SK-N-SH (cell line): ENCODE measurements around the gene ITGA2B. TPM values are rescaled to one million over a fixed set of nuclear protein-coding genes. Genes with fewer than 3 reads are reported as not detected.
A peak's percentile ranks its signal among the peaks of the same experiment; 100 is the strongest.

Source experiments
- CTCF ChIA-PET: fragments of 300-600, 350-600 bp; formaldehyde crosslinking; extraction: SDS; loops from one replicate; lab custom pipeline; 2021; lab: Yijun Ruan, JAX
- POLR2A ChIA-PET: fragments of 350-600 bp; sonication (Branson Sonifier 250); formaldehyde crosslinking; extraction: SDS; loops from one replicate; lab custom pipeline; 2020; ENCODE audit warnings: antibody characterized with exemption, inconsistent platforms; lab: Yijun Ruan, JAX
- DNase-seq: peaks from one replicate; pipeline ENCODE4 v3.0.0; 2012
- H2AFZ ChIP-seq: fragments of 200-600 bp; sonication (generic); 2 replicates; pipeline ENCODE4 v1.8.1; 2016; ENCODE audit warnings: antibody characterized with exemption, mild to moderate bottlenecking, low read depth
- H3F3A ChIP-seq: fragments of 200-600 bp; sonication (generic); replicated peaks from 2 replicates; pipeline ENCODE3; 2016; ENCODE audit warnings: antibody characterized with exemption, mild to moderate bottlenecking; ENCODE audit not compliant: insufficient read depth
- H3K27ac ChIP-seq, 2 experiments: fragments of 200-500 bp in 1 of 2; fragments of 200-600 bp in 1 of 2; sonication (Bioruptor generic) in 1 of 2; sonication (generic), shearing (Covaris generic) in 1 of 2; 2 replicates each; pipeline versions ENCODE4 v1.5.1 to v1.6.1; 2014 to 2016; ENCODE audit warnings: low read depth in 2 of 2, inconsistent platforms in 1 of 2, low read length in 1 of 2, mild to moderate bottlenecking in 1 of 2, mixed read lengths in 1 of 2
- H3K27me3 ChIP-seq: fragments of 200-600 bp; sonication (generic), shearing (Covaris generic); 2 replicates; pipeline ENCODE4 v1.6.1; 2016; ENCODE audit warnings: mixed run types; ENCODE audit not compliant: insufficient read depth
- H3K36me3 ChIP-seq, 2 experiments: fragments of 200-500 bp in 1 of 2; fragments of 200-600 bp in 1 of 2; sonication (Bioruptor generic) in 1 of 2; sonication (generic) in 1 of 2; replicated peaks in 1 of 2; 2 replicates each; pipeline versions ENCODE3 to v1.5.1; 2014 to 2016; ENCODE audit warnings: low read length in 1 of 2, mild to moderate bottlenecking in 1 of 2; ENCODE audit not compliant: insufficient read depth in 2 of 2, control insufficient read depth in 1 of 2
- H3K4me1 ChIP-seq, 2 experiments: fragments of 200-500 bp in 1 of 2; fragments of 200-600 bp in 1 of 2; sonication (Bioruptor generic) in 1 of 2; sonication (generic), shearing (Covaris generic) in 1 of 2; 2 replicates each; pipeline versions ENCODE4 v1.5.1 to v1.6.1; 2014 to 2016; ENCODE audit warnings: low read depth in 1 of 2, low read length in 1 of 2, mixed run types in 1 of 2; ENCODE audit not compliant: insufficient read depth in 2 of 2, control insufficient read depth in 1 of 2
- H3K4me2 ChIP-seq: fragments of 200-600 bp; sonication (generic), shearing (Covaris generic); 2 replicates; pipeline ENCODE4 v1.6.1; 2017; ENCODE audit warnings: mixed run types
- H3K4me3 ChIP-seq, 2 experiments: fragments of 200-500 bp in 1 of 2; fragments of 200-600 bp in 1 of 2; sonication (Bioruptor generic) in 1 of 2; sonication (generic), shearing (Covaris generic) in 1 of 2; 2 replicates each; pipeline versions ENCODE4 v1.5.1 to v1.8.1; 2014 to 2016; ENCODE audit warnings: low read depth in 2 of 2, inconsistent platforms in 1 of 2, low read length in 1 of 2, mild to moderate bottlenecking in 1 of 2, mixed read lengths in 1 of 2, moderate library complexity in 1 of 2
- H3K79me2 ChIP-seq: fragments of 200-600 bp; sonication (generic); 2 replicates; pipeline ENCODE4 v1.8.1; 2017; ENCODE audit warnings: mild to moderate bottlenecking; ENCODE audit not compliant: insufficient read depth
- H3K9ac ChIP-seq: fragments of 200-600 bp; sonication (generic); 2 replicates; pipeline ENCODE4 v1.6.1; 2017; ENCODE audit warnings: mixed run types
- H3K9me2 ChIP-seq: fragments of 200-600 bp; sonication (generic); 2 replicates; pipeline ENCODE4 v1.6.1; 2017; ENCODE audit warnings: mixed run types
- H3K9me3 ChIP-seq: fragments of 200-600 bp; sonication (generic); 2 replicates; pipeline ENCODE4 v1.6.1; 2017; ENCODE audit warnings: mixed run types, mild to moderate bottlenecking, moderate library complexity
- H4K20me1 ChIP-seq: fragments of 200-600 bp; sonication (generic); 2 replicates; pipeline ENCODE4 v1.6.1; 2017; ENCODE audit warnings: mild to moderate bottlenecking, mixed run types; ENCODE audit not compliant: insufficient read depth
- CHD2 ChIP-seq: fragments of 150-350 bp; IDR thresholded peaks from 2 replicates; pipeline ENCODE4 v1.6.1; 2018; ENCODE audit warnings: low read length; ENCODE audit not compliant: partially characterized antibody
- EZH2phosphoT487 ChIP-seq: fragments of 200-600 bp; sonication (generic); IDR thresholded peaks from 2 replicates; pipeline ENCODE4 v1.6.1; 2017; ENCODE audit warnings: low read depth, mixed run types, mild to moderate bottlenecking, antibody characterized with exemption, moderate library complexity, borderline replicate concordance
- FOXM1 ChIP-seq: IDR thresholded peaks from 2 replicates; pipeline ENCODE4 v1.4.0; 2012; ENCODE audit warnings: low read depth, mild to moderate bottlenecking
- JUND ChIP-seq: IDR thresholded peaks from 2 replicates; pipeline ENCODE4 v1.4.0; 2012
- MAX ChIP-seq: IDR thresholded peaks from 2 replicates; pipeline ENCODE4 v1.4.0; 2012; ENCODE audit warnings: low read depth
- MEF2A ChIP-seq: IDR thresholded peaks from 2 replicates; pipeline ENCODE4 v1.4.0; 2012; ENCODE audit warnings: low read depth, borderline replicate concordance
- PBX3 ChIP-seq: IDR thresholded peaks from 2 replicates; pipeline ENCODE4; 2012
- POLR2AphosphoS5 ChIP-seq: IDR thresholded peaks from 2 replicates; pipeline ENCODE4 v1.6.1; 2012; ENCODE audit warnings: low read depth, low read length
- RCOR1 ChIP-seq: fragments of 150-350 bp; IDR thresholded peaks from 2 replicates; pipeline ENCODE4 v1.6.1; 2017; ENCODE audit warnings: antibody characterized with exemption, low read length
- RFX5 ChIP-seq: IDR thresholded peaks from 2 replicates; pipeline ENCODE4 v1.6.1; 2012; ENCODE audit warnings: mild to moderate bottlenecking, improper control_type of control experiment, low read length
- RXRA ChIP-seq: IDR thresholded peaks from 2 replicates; pipeline ENCODE4 v1.4.0; 2012; ENCODE audit warnings: low read depth, mild to moderate bottlenecking, borderline replicate concordance
- SMC3 ChIP-seq: IDR thresholded peaks from 2 replicates; pipeline ENCODE4 v1.6.1; 2012; ENCODE audit warnings: low read depth, low read length, improper control_type of control experiment
- TAF1 ChIP-seq: IDR thresholded peaks from 2 replicates; pipeline ENCODE4 v1.6.1; 2012; ENCODE audit warnings: low read depth, mild to moderate bottlenecking, low read length, moderate library complexity, borderline replicate concordance
- TCF12 ChIP-seq: IDR thresholded peaks from 2 replicates; pipeline ENCODE4 v1.4.0; 2012
- TEAD4 ChIP-seq: IDR thresholded peaks from 2 replicates; pipeline ENCODE4 v1.4.0; 2012; ENCODE audit warnings: mild to moderate bottlenecking, borderline replicate concordance; ENCODE audit not compliant: insufficient read depth
- USF1 ChIP-seq: IDR thresholded peaks from 2 replicates; pipeline ENCODE4 v1.4.0; 2012; ENCODE audit warnings: low read depth, borderline replicate concordance
- ZBTB33 ChIP-seq: IDR thresholded peaks from 2 replicates; pipeline ENCODE4 v1.4.0; 2012; ENCODE audit warnings: low read depth, borderline replicate concordance
- WGBS: methylation state at CpG from one replicate; pipeline ENCODE4 v1.1.6; 2017; ENCODE audit warnings: low lambda C conversion rate; 5-methylcytosine and 5-hydroxymethylcytosine counted together
- polyA plus RNA-seq, 3 experiments: library from polyadenylated mRNA; depleted of rRNA; stranded (reverse); fragments of >200 nt; gene quantifications; 2 replicates each; pipeline ENCODE4 v1.2.3, GENCODE V29; 2012

The ITGA2B gene
- polyA plus RNA-seq, 1 of the 3 experiments (the other 2 are of a cell fraction), result 1.3 TPM

GRCh38 chr17:44384823-44385286 lies 4.6 kb downstream of the ITGA2B start:
- Histone ChIP-seq H3K4me2 (peak overlapping the region; percentile 91), H3K36me3 (no peaks in the 10 kb centered on the region), H3K4me1 (peaks cover 0 to 13% of the 10 kb centered on the region in 2 experiments; a peak in 1 of 4 replicates), H3K79me2 (no peaks in the 10 kb centered on the region), H3F3A (no peaks in the 10 kb centered on the region), H3K9me3 (no peaks in the 10 kb centered on the region), H3K27ac (no peak overlapping the region), H2AFZ (peak overlapping the region; percentile 90; the same call in 1 of the 2 replicates), H3K9me2 (no peaks in the 10 kb centered on the region), H4K20me1 (no peaks in the 10 kb centered on the region), H3K4me3 (peak overlapping the region; percentile 58 to 71), H3K27me3 (no peaks in the 10 kb centered on the region), H3K9ac (peak overlapping the region; percentile 44; the same call in 1 of the 2 replicates)
- POLR2A ChIA-PET, result interaction anchor here (1.8 kb wide), 1 partner anchor 13 kb away, joined by 4 read pairs; no protein-coding TSS in a partner anchor
- no peak for DNase-seq
- no peak for TF ChIP-seq FOXM1
- no peak for TF ChIP-seq CHD2
- 0 out of 2 replicates have a peak, but pooled peaks have one; percentile 31 for TF ChIP-seq MAX
- 48% methylated on average over 26 of the region's 26 CpGs for WGBS
- CTCF ChIA-PET, result interaction anchor here (0.7 to 2.0 kb wide), 7 partner anchors 9 to 34 kb away, joined by 3 to 6 read pairs (median 4); partner anchors contain the start of gene FAM171A2

- Histone ChIP-seq H3K4me1 (peaks cover 0 to 13% of the 10 kb centered on the region in 2 experiments; a peak in 1 of 4 replicates), H3K79me2 (no peaks in the 10 kb centered on the region), H3K4me2 (no peak overlapping the region), H3K4me3 (no peak overlapping the region), H4K20me1 (no peaks in the 10 kb centered on the region), H3K27me3 (no peaks in the 10 kb centered on the region), H3F3A (no peaks in the 10 kb centered on the region), H3K27ac (no peak overlapping the region), H3K36me3 (no peaks in the 10 kb centered on the region), H3K9me2 (no peaks in the 10 kb centered on the region), H2AFZ (no peak overlapping the region), H3K9me3 (no peaks in the 10 kb centered on the region), H3K9ac (no peak overlapping the region)
- TF ChIP-seq JUND (no peak), RFX5 (no peak), USF1 (no peak), FOXM1 (no peak)
- WGBS, result 94% methylated on average over 27 of the region's 29 CpGs
- ChIA-PET POLR2A (no interaction called here), CTCF (interaction anchor here (0.7 to 1.2 kb wide), 2 partner anchors 9 to 34 kb away, joined by 3 to 4 read pairs; no protein-coding TSS in a partner anchor)
- peak; percentile 25 for DNase-seq
These were observed 5.1 kb downstream of the ITGA2B start for GRCh38 chr17:44384281-44384822.

GRCh38 chr17:44383861-44384260 lies 5.6 kb downstream of the ITGA2B start:
- Histone ChIP-seq H3K36me3 (no peaks in the 10 kb centered on the region), H3F3A (no peaks in the 10 kb centered on the region), H3K27ac (no peak overlapping the region), H2AFZ (no peak overlapping the region), H3K9me2 (no peaks in the 10 kb centered on the region), H3K4me3 (no peak overlapping the region), H3K4me1 (peaks cover 0 to 13% of the 10 kb centered on the region in 2 experiments; a peak in 1 of 4 replicates), H3K27me3 (no peaks in the 10 kb centered on the region), H3K4me2 (no peak overlapping the region), H3K79me2 (no peaks in the 10 kb centered on the region), H3K9me3 (no peaks in the 10 kb centered on the region), H3K9ac (no peak overlapping the region), H4K20me1 (no peaks in the 10 kb centered on the region)
- POLR2A ChIA-PET, result no interaction called here
- no peak for DNase-seq
- WGBS, result 95% methylated on average over 6 of the region's 16 CpGs
- CTCF ChIA-PET, result interaction anchor here (1.2 kb wide), 1 partner anchor 33 kb away, joined by 4 read pairs; no protein-coding TSS in a partner anchor
- TF ChIP-seq TAF1 (no peak), TEAD4 (no peak), ZBTB33 (no peak), SMC3 (no peak), TCF12 (no peak), POLR2AphosphoS5 (no peak), RCOR1 (no peak), PBX3 (no peak), RXRA (no peak), EZH2phosphoT487 (no peak), MEF2A (no peak), CHD2 (no peak)
